B cell (primary cell): Measurements from ENCODE around the gene VWA5B2. TPM values are rescaled to one million over a fixed set of nuclear protein-coding genes. Genes with fewer than 3 reads are reported as not detected.

Source experiments
- ATAC-seq: fragments of 200-7000 bp; cut with Tn5 transposase; one replicate; pipeline ENCODE4 v1.10.0; 2021; ENCODE audit warnings: low read depth, mild to moderate bottlenecking, moderate number of reproducible peaks, moderate library complexity
- CTCF ChIA-PET: fragments of 350-600 bp; sonication (Branson Sonifier 250); formaldehyde crosslinking; loops from one replicate; lab custom pipeline; 2021; ENCODE audit warnings: antibody characterized with exemption, inconsistent platforms; lab: Charles Lee
- POLR2A ChIA-PET: fragments of 350-600 bp; sonication (Branson Sonifier 250); formaldehyde crosslinking; loops from one replicate; lab custom pipeline; 2021; ENCODE audit warnings: antibody characterized with exemption; lab: Charles Lee
- DNase-seq: peaks from one replicate; pipeline ENCODE4 v3.0.0; 2013
- H2AFZ ChIP-seq: 2 replicates; pipeline ENCODE4 v1.6.1; 2012; ENCODE audit warnings: mild to moderate bottlenecking, low read depth, low read length; ENCODE audit not compliant: insufficient read depth, poor library complexity, severe bottlenecking
- H3K27ac ChIP-seq, 2 donors: 1 replicate in 1 of 2; 2 replicates in 1 of 2; pipeline ENCODE4 v1.5.1; 2012 to 2013; ENCODE audit warnings: low read length in 2 of 2, mild to moderate bottlenecking in 2 of 2, moderate library complexity in 1 of 2
- H3K27me3 ChIP-seq, 4 experiments: fragments of 200-600 bp in 1 of 4; sonication (generic) in 1 of 4; replicated peaks in 1 of 4; 1 replicate in 2 of 4; 2 replicates in 2 of 4; pipeline versions ENCODE4 v1.6.1 to v1.7.0; 2013 to 2016; ENCODE audit warnings: low read length in 3 of 4, mild to moderate bottlenecking in 2 of 4, mixed read lengths in 1 of 4, moderate library complexity in 1 of 4; ENCODE audit not compliant: insufficient read depth in 4 of 4, control insufficient read depth in 3 of 4; ENCODE audit errors: control extremely low read depth in 1 of 4
- H3K36me3 ChIP-seq, 2 experiments: replicated peaks in 1 of 2; 1 replicate in 1 of 2; 2 replicates in 1 of 2; pipeline versions ENCODE4 v1.6.1 to v1.7.1; 2013; ENCODE audit warnings: low read length in 1 of 2; ENCODE audit not compliant: insufficient read depth in 2 of 2, control insufficient read depth in 1 of 2; ENCODE audit errors: control extremely low read depth in 1 of 2, extremely low read depth in 1 of 2
- H3K4me1 ChIP-seq, 2 donors: fragments of 200-600 bp in 1 of 2; sonication (generic) in 1 of 2; 1 replicate in 1 of 2; 2 replicates in 1 of 2; pipeline versions ENCODE4 v1.5.1 to v1.6.1; 2013 to 2017; ENCODE audit warnings: low read length in 2 of 2; ENCODE audit not compliant: control insufficient read depth in 2 of 2, insufficient read depth in 2 of 2
- H3K4me2 ChIP-seq: replicated peaks from 2 replicates; pipeline ENCODE3; 2012; ENCODE audit warnings: mild to moderate bottlenecking, low read depth, low read length; ENCODE audit not compliant: poor library complexity, severe bottlenecking
- H3K4me3 ChIP-seq, 5 experiments: fragments of 200-600 bp in 1 of 5; sonication (generic) in 1 of 5; 1 replicate in 3 of 5; 2 replicates in 2 of 5; pipeline versions ENCODE4 v1.5.1 to v1.7.0; 2011 to 2016; ENCODE audit warnings: low read length in 4 of 5, mild to moderate bottlenecking in 4 of 5, low read depth in 2 of 5, control low read depth in 1 of 5, moderate library complexity in 1 of 5; ENCODE audit not compliant: insufficient read depth in 1 of 5; ENCODE audit errors: control extremely low read depth in 1 of 5, extremely low read depth in 1 of 5
- H3K79me2 ChIP-seq: fragments of 200-600 bp; sonication (generic); one replicate; pipeline ENCODE4 v1.6.0; 2016; ENCODE audit warnings: low read length; ENCODE audit not compliant: control insufficient read depth, insufficient read depth
- H3K9ac ChIP-seq: fragments of 200-600 bp; sonication (generic); 2 replicates; pipeline ENCODE4 v1.6.1; 2017; ENCODE audit warnings: mild to moderate bottlenecking, low read length, moderate library complexity
- H3K9me3 ChIP-seq, 3 donors: one replicate each; pipeline versions ENCODE4 v1.6.1 to v1.7.1; 2013; ENCODE audit warnings: low read length in 2 of 3; ENCODE audit not compliant: control insufficient read depth in 2 of 3, insufficient read depth in 1 of 3; ENCODE audit errors: control extremely low read depth in 1 of 3
- H4K20me1 ChIP-seq: 2 replicates; pipeline ENCODE4 v1.6.0; 2012; ENCODE audit warnings: mild to moderate bottlenecking, low read length; ENCODE audit not compliant: insufficient read depth, control insufficient read depth, poor library complexity, severe bottlenecking
- H3K27ac Mint-ChIP-seq: one replicate; pipeline ENCODE4 v1.8.0; 2021; ENCODE audit warnings: mixed read lengths
- H3K27me3 Mint-ChIP-seq: one replicate; pipeline ENCODE4 v1.8.0; 2021; ENCODE audit warnings: mixed read lengths
- H3K4me1 Mint-ChIP-seq: one replicate; pipeline ENCODE4 v1.8.0; 2021; ENCODE audit warnings: mixed read lengths
- H3K4me3 Mint-ChIP-seq: one replicate; pipeline ENCODE4 v1.8.0; 2021; ENCODE audit warnings: mixed read lengths
- H3K9me3 Mint-ChIP-seq: one replicate; pipeline ENCODE4 v1.8.0; 2022; ENCODE audit warnings: mixed read lengths; ENCODE audit not compliant: insufficient read depth
- EZH2 ChIP-seq: IDR thresholded peaks from 2 replicates; pipeline ENCODE4 v1.6.1; 2012; ENCODE audit warnings: borderline replicate concordance, low read depth, mild to moderate bottlenecking, moderate library complexity, low read length; ENCODE audit not compliant: insufficient read depth, poor library complexity, severe bottlenecking
- WGBS: methylation state at CpG from one replicate; pipeline ENCODE4 v1.1.5; 2013; ENCODE audit warnings: missing lambda C conversion rate; ENCODE audit not compliant: insufficient coverage; 5-methylcytosine and 5-hydroxymethylcytosine counted together
- intact Hi-C: fragments of 100-400 bp; cut with micrococcal nuclease; formaldehyde crosslinking; loops from one replicate; pipeline ENCODE4 v1.10.0; 2022
- polyA plus RNA-seq: library from polyadenylated mRNA; depleted of rRNA; stranded (reverse); fragments of >200 nt; gene quantifications from 2 replicates; pipeline ENCODE4 v1.2.3, GENCODE V29; 2012
- total RNA-seq, 2 donors: library from RNA; stranded (reverse); fragments of 120-200 nt in 1 of 2; gene quantifications; 1 replicate in 1 of 2; 2 replicates in 1 of 2; pipeline versions ENCODE4 v1.2.3 to v1.2.4, GENCODE V29; 2013 to 2022
- TF ChIP-seq, protein P1 (sequence below): fragments of 200-600 bp; IDR thresholded peaks from one replicate; pipeline ENCODE4 v1.8.0; 2022; ENCODE audit warnings: antibody characterized with exemption, mild to moderate bottlenecking

Gene VWA5B2
- total and polyA plus RNA-seq, 2 donors (not counting 1 experiment from before 2014, with no cell fraction given) = 0.10 to 0.37 TPM

- DNase-seq (peak; percentile 55), ATAC-seq (peak; percentile 75)
- H4K20me1 ChIP-seq = peaks cover 7% of the 10 kb centered on the region
- H3K27ac Mint-ChIP-seq = peak overlapping the region; percentile 37
- H3K27ac ChIP-seq = no peak overlapping the region
- ChIA-PET POLR2A (no interaction called here), CTCF (interaction anchor here (1.5 to 2.6 kb wide), 2 partner anchors 10 to 33 kb away, joined by 3 to 9 read pairs; partner anchors contain the start of gene EEF1AKMT4)
- TF ChIP-seq, protein P1, sequence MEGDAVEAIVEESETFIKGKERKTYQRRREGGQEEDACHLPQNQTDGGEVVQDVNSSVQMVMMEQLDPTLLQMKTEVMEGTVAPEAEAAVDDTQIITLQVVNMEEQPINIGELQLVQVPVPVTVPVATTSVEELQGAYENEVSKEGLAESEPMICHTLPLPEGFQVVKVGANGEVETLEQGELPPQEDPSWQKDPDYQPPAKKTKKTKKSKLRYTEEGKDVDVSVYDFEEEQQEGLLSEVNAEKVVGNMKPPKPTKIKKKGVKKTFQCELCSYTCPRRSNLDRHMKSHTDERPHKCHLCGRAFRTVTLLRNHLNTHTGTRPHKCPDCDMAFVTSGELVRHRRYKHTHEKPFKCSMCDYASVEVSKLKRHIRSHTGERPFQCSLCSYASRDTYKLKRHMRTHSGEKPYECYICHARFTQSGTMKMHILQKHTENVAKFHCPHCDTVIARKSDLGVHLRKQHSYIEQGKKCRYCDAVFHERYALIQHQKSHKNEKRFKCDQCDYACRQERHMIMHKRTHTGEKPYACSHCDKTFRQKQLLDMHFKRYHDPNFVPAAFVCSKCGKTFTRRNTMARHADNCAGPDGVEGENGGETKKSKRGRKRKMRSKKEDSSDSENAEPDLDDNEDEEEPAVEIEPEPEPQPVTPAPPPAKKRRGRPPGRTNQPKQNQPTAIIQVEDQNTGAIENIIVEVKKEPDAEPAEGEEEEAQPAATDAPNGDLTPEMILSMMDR = no peak
- TF ChIP-seq EZH2 = peak; percentile 72
- H3K27me3 Mint-ChIP-seq = peaks cover 42% of the 10 kb centered on the region
- peak overlapping the region; percentile 56 for H2AFZ ChIP-seq
- H3K4me3 Mint-ChIP-seq = peak overlapping the region; percentile 86
- peaks cover 0 to 58% (median 29%) of the 10 kb centered on the region in 4 experiments for H3K27me3 ChIP-seq
- peaks cover 0 to 4% (median 0%) of the 10 kb centered on the region in 3 donors for H3K9me3 ChIP-seq
- H3K36me3 ChIP-seq = no peaks in the 10 kb centered on the region
- H3K9me3 Mint-ChIP-seq = no peaks in the 10 kb centered on the region
- peak overlapping the region; percentile 58 for H3K9ac ChIP-seq
- peak overlapping the region; percentile 96 for H3K4me2 ChIP-seq
- intact Hi-C loops = loop anchor here (1.0 kb wide), 1 partner anchor 10 kb away; no protein-coding TSS in a partner anchor
- no peaks in the 10 kb centered on the region for H3K79me2 ChIP-seq
- H3K4me3 ChIP-seq = peak overlapping the region in 3 of 5 experiments; percentile 2 to 58 (median 17)
- H3K4me1 Mint-ChIP-seq = peaks cover 24% of the 10 kb centered on the region
- H3K4me1 ChIP-seq = peaks cover 27% of the 10 kb centered on the region in 2 donors
- 3% methylated on average over 91 of the region's 91 CpGs for WGBS
Observed at GRCh38 chr3:184259878-184260723, 30.7 kb downstream of the VWA5B2 start.
